Fibroblast of skin of scalp (primary cell): ENCODE results near the gene DBX1. TPM values are rescaled to one million over a fixed set of nuclear protein-coding genes. Genes with fewer than 3 reads are reported as not detected.
"Not testable (repeated sequence)": the region's sequence is repeated elsewhere in the genome, so short reads cannot be mapped to it uniquely, and the experiment has no call there.

Experiments
- DNase-seq: peaks from one replicate; pipeline ENCODE4 v3.0.0-alpha.2; 2013
- polyA plus RNA-seq, 2 experiments: library from polyadenylated mRNA; unstranded; fragments of 120-200 nt; gene quantifications; one replicate each; pipeline ENCODE4 v1.2.1, GENCODE V29; 2013; ENCODE audit not compliant: insufficient read length in 2 of 2

DBX1 gene
- not detected for polyA plus RNA-seq (2013, experiment 1 of 2; ENCODE audit: insufficient read length)
- 0.17 TPM for polyA plus RNA-seq (2013, experiment 2 of 2; ENCODE audit: insufficient read length)

- DNase-seq: no peak
These were observed at the start of gene DBX1 for GRCh38 chr11:20160425-20161229. Gene DBX1, minus strand, starts transcription at chr11:20160475. Its CDS starts 151 bp downstream, at chr11:20160324.

GRCh38 chr11:20208622-20209111 is 48.4 kb upstream of the DBX1 start:
- DNase-seq: no peak

- DNase-seq: no peak
These were observed 47.7 kb upstream of the DBX1 start for GRCh38 chr11:20207781-20208621.

- DNase-seq: no peak
These were observed 45.5 kb upstream of the DBX1 start for GRCh38 chr11:20205807-20206206.

GRCh38 chr11:20204681-20205080 is 44.4 kb upstream of the DBX1 start:
- no peak for DNase-seq

- DNase-seq: no peak
These were observed 43.6 kb upstream of the DBX1 start for GRCh38 chr11:20203831-20204230.

GRCh38 chr11:20201231-20201630 is 41.0 kb upstream of the DBX1 start:
- DNase-seq: no peak

- DNase-seq: not testable (repeated sequence)
These were observed 40.2 kb upstream of the DBX1 start for GRCh38 chr11:20200331-20200955.

GRCh38 chr11:20197881-20198280 is 37.6 kb upstream of the DBX1 start:
- DNase-seq: no peak

GRCh38 chr11:20194470-20194869 is 34.2 kb upstream of the DBX1 start:
- DNase-seq: no peak

- no peak for DNase-seq
These were observed 33.0 kb upstream of the DBX1 start for GRCh38 chr11:20193307-20193706.

GRCh38 chr11:20192641-20193040 is 32.4 kb upstream of the DBX1 start:
- no peak for DNase-seq

- DNase-seq: no peak
These were observed 31.9 kb upstream of the DBX1 start for GRCh38 chr11:20192151-20192550.

- no peak for DNase-seq
These were observed 18.7 kb upstream of the DBX1 start for GRCh38 chr11:20178976-20179375.

- no peak for DNase-seq
These were observed 16.9 kb upstream of the DBX1 start for GRCh38 chr11:20177136-20177535.

GRCh38 chr11:20172721-20173447 is 12.6 kb upstream of the DBX1 start:
- DNase-seq: no peak

GRCh38 chr11:20163783-20164481 is 3.7 kb upstream of the DBX1 start:
- DNase-seq: no peak

- DNase-seq: peak; percentile 16
These were observed 2.8 kb upstream of the DBX1 start for GRCh38 chr11:20162824-20163782.

- no peak for DNase-seq
These were observed 1.9 kb upstream of the DBX1 start for GRCh38 chr11:20161923-20162744.
